GM15510 (cell line): ENCODE measurements around the gene AADAC.

Source experiments
- POLR2A ChIP-seq: IDR thresholded peaks from 3 replicates; pipeline ENCODE4 v1.6.1; 2011; ENCODE audit warnings: borderline replicate concordance; ENCODE audit not compliant: insufficient read length; ENCODE audit errors: extremely low read depth

The AADAC gene

DNA sequence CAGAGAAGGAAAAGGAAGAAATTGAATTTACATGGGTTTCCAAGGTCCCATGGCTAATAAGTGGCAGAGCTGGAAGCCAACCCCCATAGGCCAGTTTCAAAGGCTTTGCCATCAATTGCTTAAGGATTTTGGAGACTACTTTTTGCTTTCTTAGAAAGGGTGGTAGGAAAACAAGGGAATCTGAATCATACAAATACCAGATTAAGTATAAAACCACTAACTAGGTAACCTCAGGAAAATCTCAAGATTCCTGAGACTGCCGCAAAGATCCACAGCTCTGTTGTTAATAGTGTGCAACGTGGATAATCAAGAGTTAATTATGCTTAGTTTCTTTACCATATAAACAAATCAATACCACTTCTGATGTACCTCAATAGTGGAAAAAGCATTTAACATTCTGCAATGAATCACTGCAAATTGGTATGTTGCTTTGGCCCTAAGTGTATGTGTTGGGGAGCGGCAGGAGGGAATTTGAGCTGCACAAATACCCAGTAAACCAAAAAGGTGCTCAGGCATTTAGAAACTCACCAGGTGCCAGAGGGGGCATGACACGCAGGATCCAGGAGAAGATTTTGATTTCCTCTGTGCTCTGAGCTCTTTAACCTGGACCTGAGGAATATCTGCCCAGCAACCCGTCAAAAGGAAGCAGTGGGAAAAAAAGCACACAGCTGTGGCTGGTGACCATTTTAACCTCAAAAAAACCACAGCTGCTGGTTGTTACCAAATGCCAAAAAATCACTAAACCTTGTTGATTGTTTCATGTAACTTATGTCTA lies 22.0 kb downstream of the AADAC start:
- TF ChIP-seq POLR2A: no peak

DNA sequence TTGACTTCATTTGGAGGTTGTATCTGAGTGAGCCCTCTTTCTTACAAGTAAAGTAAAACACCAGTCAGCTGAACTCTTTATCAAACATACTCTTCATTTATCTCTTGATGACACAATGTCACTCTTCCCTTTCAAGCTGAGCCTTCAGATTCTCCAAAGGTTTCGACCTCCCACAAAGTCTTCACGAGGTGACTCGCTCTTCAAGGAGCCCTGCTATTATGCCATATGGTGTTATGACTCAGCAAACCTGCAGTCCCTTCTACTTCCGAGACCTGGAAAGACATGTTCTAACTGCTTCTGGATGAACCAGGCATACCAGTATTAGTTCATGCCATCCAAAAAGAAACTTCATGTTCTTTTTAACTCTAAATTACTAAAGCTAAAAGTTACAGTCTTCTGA lies 23.1 kb downstream of the AADAC start:
- no peak for TF ChIP-seq POLR2A

DNA sequence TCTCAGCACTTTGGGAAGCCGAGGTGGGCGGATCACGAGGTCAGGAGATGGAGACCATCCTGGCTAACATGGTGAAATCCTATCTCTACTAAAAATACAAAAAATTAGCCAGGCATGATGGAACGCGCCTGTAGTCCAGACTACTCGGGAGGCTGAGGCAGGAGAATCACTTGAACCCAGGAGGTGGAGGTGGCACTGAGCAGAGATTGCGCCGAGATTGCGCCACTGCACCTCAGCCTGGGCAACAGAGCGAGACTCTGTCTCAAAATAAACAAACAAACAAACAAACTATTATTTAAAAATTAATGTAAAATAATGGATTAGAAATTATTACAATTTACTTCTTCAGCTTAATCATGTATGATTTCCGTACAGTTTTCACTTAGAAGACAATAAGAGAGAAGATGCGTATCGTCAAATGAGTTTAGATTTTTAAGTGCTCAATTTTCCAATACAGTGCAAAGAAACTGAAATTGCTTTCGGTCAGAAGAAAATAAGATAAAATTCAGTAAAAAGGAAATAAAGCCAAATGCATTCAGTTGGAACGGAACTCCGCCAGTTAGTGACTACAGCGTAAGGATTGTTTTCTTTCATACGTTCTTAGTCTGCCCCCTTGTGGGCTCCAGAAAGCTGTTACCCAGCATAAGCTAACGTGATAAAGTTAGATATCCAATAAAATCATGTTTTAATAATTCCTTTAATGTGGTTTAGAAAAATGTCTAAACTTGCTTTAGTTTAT lies 24.8 kb downstream of the AADAC start:
- no peak for TF ChIP-seq POLR2A

DNA sequence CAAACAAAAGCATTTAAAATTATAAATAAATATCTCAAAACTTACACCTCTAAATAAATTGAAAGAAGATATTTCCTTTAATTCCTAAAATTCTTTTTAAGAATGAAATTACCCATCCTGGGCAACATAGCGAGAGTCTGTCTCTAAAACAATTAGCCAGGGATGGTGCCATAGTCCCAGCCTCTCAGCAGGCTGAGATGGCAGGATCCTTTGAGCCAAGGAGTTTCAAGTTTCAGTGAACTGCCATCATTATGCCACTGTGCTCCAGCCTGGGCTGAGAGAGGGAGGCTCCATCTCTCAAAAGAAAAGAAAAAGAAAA lies 25.4 kb downstream of the AADAC start:
- no peak for TF ChIP-seq POLR2A

DNA sequence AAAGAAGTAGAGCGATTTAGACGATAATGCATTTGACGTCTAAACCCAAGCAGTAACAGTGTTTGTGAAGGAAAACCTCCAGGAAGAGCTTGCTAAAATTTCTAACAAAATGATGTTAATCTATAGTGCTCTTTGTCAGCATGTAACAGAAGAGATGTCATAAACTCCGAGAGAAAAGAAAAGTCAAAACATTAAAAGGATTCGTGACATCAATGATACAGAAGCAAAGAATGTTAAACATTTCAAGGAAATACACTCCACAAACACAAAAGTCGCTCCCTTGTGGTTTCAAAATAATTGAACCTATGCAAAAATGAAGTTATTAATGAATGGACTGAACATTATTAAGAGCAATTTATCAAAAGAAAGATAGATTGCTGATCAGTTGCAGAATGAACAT lies 27.9 kb downstream of the AADAC start:
- TF ChIP-seq POLR2A: no peak

DNA sequence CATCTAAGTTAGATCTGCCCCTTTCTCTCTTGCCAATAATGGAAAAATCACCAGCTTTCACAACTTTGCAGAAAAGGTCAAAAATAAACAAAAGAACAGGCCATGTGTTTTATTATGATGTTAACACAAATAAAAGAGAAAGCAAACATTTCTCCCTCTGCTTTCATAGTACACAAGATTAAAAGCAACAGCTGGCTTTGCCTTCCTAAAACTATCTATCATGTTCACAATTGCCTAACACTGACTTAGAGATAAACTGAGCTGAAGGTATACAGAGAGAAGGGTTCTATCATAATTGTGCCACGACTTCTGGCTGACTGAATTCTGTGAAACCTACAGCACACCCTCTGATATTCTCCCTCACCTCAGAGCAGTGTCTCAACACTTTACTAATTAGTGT lies 29.4 kb downstream of the AADAC start:
- TF ChIP-seq POLR2A: no peak

DNA sequence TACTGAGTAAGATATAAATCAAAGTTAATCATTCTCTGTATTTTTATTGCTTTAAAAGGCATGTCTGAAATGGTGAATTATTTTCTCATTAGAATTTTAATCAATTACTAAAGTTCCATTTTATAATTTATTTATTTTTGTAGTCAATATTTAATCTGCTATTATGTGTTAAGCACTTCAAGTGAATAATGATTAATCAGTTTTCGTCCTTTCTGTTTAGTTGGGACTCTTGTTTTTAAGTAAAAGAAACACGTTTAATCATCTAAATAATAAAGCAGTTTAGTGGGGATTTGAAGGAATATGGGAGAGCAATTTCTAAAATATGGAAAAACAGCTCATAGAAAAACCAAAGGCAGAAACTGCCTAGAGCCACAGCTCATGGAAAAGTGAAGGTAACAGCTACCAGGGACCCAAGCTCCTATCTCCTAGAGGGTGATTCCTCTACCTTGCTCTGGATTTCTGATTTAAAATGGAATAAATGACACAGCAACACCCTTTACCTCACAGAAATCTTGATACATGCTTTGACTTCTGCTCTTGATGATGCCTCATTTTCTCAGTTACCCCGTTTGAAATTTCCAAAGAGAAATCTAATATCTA lies 31.5 kb downstream of the AADAC start:
- no peak for TF ChIP-seq POLR2A

DNA sequence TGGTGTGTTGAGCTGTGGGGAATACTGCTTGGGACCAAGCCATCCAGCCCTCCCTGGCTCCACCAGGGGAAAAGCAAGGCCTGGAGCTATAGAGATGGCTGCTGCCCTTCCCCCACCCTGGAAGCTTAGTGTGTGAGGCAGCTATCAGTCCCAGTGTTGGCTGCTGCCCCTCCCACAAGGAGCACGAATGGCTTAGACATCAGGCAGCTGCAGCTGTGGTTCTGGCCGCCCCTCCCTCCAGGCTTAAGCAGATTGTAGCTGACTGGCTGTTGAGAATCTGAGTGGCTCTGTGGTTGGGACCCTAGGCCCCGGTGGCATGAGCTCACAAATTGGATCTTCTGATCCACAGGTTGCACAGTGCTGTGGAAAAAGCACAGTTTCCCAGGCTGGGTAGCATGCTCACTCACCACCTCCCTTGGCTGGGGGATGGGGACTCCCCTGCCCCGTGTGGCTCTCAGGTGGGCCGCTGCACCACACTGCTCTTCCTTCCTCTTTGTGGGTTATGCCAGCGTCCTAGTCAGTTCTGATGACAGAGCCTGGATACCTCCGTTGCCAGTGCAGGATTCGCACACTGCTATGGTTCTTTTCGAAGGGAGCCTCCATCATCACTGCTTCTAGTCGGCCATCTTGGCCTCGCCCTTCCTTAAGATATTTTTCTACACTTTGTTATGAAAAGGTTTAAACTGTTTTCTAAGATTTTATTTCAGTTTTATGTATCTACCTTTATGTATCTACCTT lies 38.3 kb downstream of the AADAC start:
- TF ChIP-seq POLR2A: no peak

DNA sequence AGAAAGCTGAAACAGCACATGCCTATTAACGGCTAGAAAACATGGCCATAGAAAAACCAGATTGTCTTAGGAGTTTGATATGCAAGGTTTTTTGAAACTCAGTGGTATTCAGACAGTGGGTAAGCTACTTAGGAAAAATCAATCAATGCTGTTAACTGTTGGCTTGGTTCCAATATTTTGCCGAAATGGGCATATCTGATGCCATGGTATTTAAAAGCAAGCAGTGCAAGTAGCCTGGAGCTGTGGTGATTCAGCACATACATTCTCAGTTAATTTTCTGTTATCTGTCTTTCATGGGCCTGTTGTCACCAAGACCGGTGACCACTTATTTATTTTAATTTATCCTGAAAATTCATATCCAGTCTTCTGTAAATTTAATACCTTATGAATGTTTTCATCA lies 42.2 kb downstream of the AADAC start:
- no peak for TF ChIP-seq POLR2A

DNA sequence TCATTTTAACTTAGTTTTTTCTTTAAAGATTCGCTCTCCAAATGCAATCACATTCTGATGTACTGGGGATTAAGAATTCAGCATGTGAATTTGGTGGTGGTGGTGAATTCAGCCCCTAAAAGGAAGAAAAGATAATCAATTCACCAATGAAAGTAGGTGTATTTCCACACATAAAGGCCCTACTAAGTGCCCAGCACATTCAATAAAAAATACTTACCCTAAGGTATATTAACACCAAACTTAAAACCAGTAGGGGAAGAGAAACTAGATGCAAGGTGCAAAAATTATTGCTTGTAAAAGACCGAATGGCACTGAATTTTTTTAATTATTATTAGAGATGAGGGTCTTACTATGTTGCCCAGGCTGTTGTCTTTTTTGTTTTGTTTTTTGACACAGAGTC lies 42.7 kb downstream of the AADAC start:
- TF ChIP-seq POLR2A: no peak

DNA sequence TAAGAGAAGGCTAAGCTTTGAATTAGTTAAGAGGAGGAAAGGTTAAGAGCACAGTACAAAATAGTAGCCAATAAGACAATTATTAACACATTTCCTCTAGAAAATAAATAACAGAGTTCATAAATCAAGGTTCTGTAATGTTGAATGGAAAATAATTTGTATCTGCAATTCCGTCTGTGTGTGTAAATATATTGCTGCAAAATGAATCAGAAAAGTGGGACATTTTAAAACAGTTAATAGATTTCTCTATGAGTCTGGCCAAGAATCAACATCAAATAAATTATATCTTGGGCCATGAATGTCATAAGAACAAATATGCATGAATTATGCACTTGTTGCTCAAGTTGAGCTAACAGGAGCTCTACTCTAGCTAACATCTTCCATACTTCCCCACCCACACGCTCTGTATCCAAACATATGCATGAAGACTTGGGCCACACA lies 45.3 kb downstream of the AADAC start:
- TF ChIP-seq POLR2A: no peak

DNA sequence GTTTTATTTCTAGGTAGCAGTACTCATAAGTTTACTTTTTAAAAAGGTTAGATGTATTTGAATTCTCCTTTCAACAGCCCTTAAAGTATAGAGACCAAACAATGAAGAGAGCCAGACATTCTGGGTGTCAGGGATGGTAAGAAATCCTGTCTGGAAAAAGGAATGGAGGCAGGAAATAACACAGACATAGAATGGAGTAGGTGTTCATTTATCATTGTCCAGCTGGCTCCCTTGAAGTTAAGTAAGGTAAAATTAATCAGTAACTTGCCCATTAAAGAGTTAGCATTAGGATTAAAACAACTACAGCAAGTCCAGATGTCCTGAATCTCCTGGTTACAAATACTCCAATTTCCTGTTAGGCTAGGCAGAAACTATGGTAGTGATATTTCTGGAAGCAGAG lies 46.0 kb downstream of the AADAC start:
- TF ChIP-seq POLR2A: no peak

DNA sequence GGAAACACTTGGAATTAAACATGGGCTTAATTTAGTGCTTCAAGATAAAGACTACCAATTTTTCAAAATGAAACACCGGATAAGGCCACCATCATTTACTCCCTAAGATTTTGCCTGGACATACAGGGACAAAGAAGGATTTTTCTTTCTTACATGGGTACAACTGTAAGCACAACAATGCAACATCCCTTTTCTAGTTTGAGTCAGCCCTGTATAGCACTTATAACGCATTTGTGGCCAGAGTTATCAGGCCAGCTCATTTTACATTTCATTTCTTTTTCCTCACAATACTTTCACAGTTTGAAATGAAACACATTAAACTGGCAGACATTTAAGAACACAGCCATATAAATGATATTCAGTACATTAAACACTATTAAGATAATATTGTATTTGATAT lies 49.7 kb downstream of the AADAC start:
- TF ChIP-seq POLR2A: no peak

DNA sequence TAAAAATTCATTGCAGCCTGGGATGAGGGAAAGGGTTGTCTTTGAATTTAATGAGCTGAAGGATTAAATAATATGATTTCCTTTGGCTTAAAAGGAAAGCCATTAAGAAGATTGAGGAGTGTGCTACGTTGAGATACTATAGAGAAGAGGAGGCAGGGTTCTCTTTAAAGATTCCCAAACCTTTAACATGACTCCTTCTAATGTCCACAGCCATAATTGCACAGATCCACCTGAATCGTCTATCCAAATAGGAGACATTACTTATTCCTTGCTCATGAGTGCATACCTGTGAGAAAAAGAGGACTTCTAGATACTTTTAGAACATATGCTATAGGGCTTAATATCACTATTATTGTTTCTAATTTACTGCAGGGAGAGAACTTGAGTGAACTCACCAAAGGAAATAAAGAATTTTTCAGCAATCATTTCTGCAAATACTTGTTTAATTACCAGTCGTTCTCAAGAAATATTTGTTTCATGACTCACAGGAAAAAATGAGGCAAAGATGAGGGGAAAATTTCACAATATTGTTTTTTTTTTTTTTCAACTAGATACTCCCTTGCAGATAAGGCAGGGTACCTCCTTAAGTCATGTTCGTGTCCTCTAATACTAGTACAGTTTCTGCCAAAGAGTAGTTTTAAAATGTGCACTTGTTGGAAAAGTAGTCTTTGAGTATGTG lies 50.6 kb downstream of the AADAC start:
- no peak for TF ChIP-seq POLR2A
